Measurements from ENCODE around the gene EYA2. TPM values are rescaled to one million over a fixed set of nuclear protein-coding genes. Genes with fewer than 3 reads are reported as not detected.
A peak's percentile ranks its signal among the peaks of the same experiment; 100 is the strongest.

Gene EYA2
- total RNA-seq, 1 donor from 2014 or later, result 94.1 TPM

- H3K27ac Mint-ChIP-seq (ENCODE audit: unreplicated experiment), result no peak overlapping the region
- H3K4me1 Mint-ChIP-seq (ENCODE audit: low read depth, unreplicated experiment), result peaks cover 28% of the 10 kb centered on the region
- peaks cover 13% of the 10 kb centered on the region for H3K27me3 Mint-ChIP-seq (ENCODE audit: unreplicated experiment)
- H3K4me3 Mint-ChIP-seq (ENCODE audit: unreplicated experiment), result no peak overlapping the region
- H3K9me3 Mint-ChIP-seq (ENCODE audit: unreplicated experiment), result peaks cover 15% of the 10 kb centered on the region
- H3K36me3 Mint-ChIP-seq (ENCODE audit: unreplicated experiment), result peaks cover 8% of the 10 kb centered on the region
- no peak for TF ChIP-seq CTCF (IDR thresholded peaks at IDR 0.05; ENCODE audit: partially characterized antibody, unreplicated experiment)
- DNase-seq, result no peak
Observed at GRCh38 chr20:47227576-47227975, 332.9 kb downstream of the EYA2 start.

GRCh38 chr20:47228654-47229053, 334.0 kb downstream of the EYA2 start:
- Mint-ChIP-seq H3K4me1 (ENCODE audit: low read depth, unreplicated experiment) (peaks cover 34% of the 10 kb centered on the region), H3K27ac (ENCODE audit: unreplicated experiment) (peak overlapping the region; percentile 77), H3K4me3 (ENCODE audit: unreplicated experiment) (no peak overlapping the region), H3K27me3 (ENCODE audit: unreplicated experiment) (peaks cover 13% of the 10 kb centered on the region), H3K9me3 (ENCODE audit: unreplicated experiment) (peaks cover 15% of the 10 kb centered on the region), H3K36me3 (ENCODE audit: unreplicated experiment) (peaks cover 8% of the 10 kb centered on the region)
- no peak for DNase-seq
- no peak for TF ChIP-seq CTCF (IDR thresholded peaks at IDR 0.05; ENCODE audit: partially characterized antibody, unreplicated experiment)

- Mint-ChIP-seq H3K4me1 (ENCODE audit: low read depth, unreplicated experiment) (peaks cover 34% of the 10 kb centered on the region), H3K27me3 (ENCODE audit: unreplicated experiment) (peaks cover 11% of the 10 kb centered on the region), H3K36me3 (ENCODE audit: unreplicated experiment) (peaks cover 4% of the 10 kb centered on the region), H3K9me3 (ENCODE audit: unreplicated experiment) (peaks cover 11% of the 10 kb centered on the region), H3K27ac (ENCODE audit: unreplicated experiment) (peak overlapping the region; percentile 98), H3K4me3 (ENCODE audit: unreplicated experiment) (peak overlapping the region; percentile 71)
- no peak for TF ChIP-seq CTCF (IDR thresholded peaks at IDR 0.05; ENCODE audit: partially characterized antibody, unreplicated experiment)
- DNase-seq, result peak; percentile 73
Observed at GRCh38 chr20:47230811-47231256, 336.2 kb downstream of the EYA2 start.

- Mint-ChIP-seq H3K4me1 (ENCODE audit: low read depth, unreplicated experiment) (peaks cover 34% of the 10 kb centered on the region), H3K4me3 (ENCODE audit: unreplicated experiment) (peak overlapping the region; percentile 71), H3K27ac (ENCODE audit: unreplicated experiment) (peak overlapping the region; percentile 98), H3K27me3 (ENCODE audit: unreplicated experiment) (peaks cover 11% of the 10 kb centered on the region), H3K36me3 (ENCODE audit: unreplicated experiment) (peaks cover under 1% of the 10 kb centered on the region), H3K9me3 (ENCODE audit: unreplicated experiment) (peaks cover 7% of the 10 kb centered on the region)
- no peak for TF ChIP-seq CTCF (IDR thresholded peaks at IDR 0.05; ENCODE audit: partially characterized antibody, unreplicated experiment)
- no peak for DNase-seq
Observed at GRCh38 chr20:47231382-47232039, 336.9 kb downstream of the EYA2 start.

GRCh38 chr20:47232518-47232917, 337.9 kb downstream of the EYA2 start:
- peak overlapping the region; percentile 79 for H3K27ac Mint-ChIP-seq (ENCODE audit: unreplicated experiment)
- H3K27me3 Mint-ChIP-seq (ENCODE audit: unreplicated experiment), result peaks cover 11% of the 10 kb centered on the region
- H3K36me3 Mint-ChIP-seq (ENCODE audit: unreplicated experiment), result no peaks in the 10 kb centered on the region
- peaks cover 36% of the 10 kb centered on the region for H3K4me1 Mint-ChIP-seq (ENCODE audit: low read depth, unreplicated experiment)
- no peak overlapping the region for H3K4me3 Mint-ChIP-seq (ENCODE audit: unreplicated experiment)
- peaks cover 10% of the 10 kb centered on the region for H3K9me3 Mint-ChIP-seq (ENCODE audit: unreplicated experiment)
- TF ChIP-seq CTCF (IDR thresholded peaks at IDR 0.05; ENCODE audit: partially characterized antibody, unreplicated experiment), result no peak
- no peak for DNase-seq

Data from glutamatergic neuron (in vitro differentiated cells).